Naive B cell (primary cell): Measurements from ENCODE around the gene TBX1. TPM values are rescaled to one million over a fixed set of nuclear protein-coding genes. Genes with fewer than 3 reads are reported as not detected.
A peak's percentile ranks its signal among the peaks of the same experiment; 100 is the strongest.

ENCODE experiments used
- ATAC-seq, 2 donors: fragments of 150-1000 bp; cut with Tn5 transposase; 2 replicates each; pipeline ENCODE4 v1.10.0; 2021; ENCODE audit warnings: low read depth in 2 of 2, mild to moderate bottlenecking in 2 of 2, moderate library complexity in 2 of 2
- DNase-seq: peaks from one replicate; pipeline ENCODE4 v3.0.0; 2022
- H3K27ac Mint-ChIP-seq, 6 donors: one replicate each; pipeline ENCODE4 v1.8.0; 2020 to 2022; ENCODE audit warnings: mild to moderate bottlenecking in 6 of 6, mixed read lengths in 6 of 6, moderate library complexity in 5 of 6, inconsistent platforms in 2 of 6
- H3K27me3 Mint-ChIP-seq, 3 donors: one replicate each; pipeline ENCODE4 v1.8.0; 2021 to 2022; ENCODE audit warnings: mixed read lengths in 3 of 3, mild to moderate bottlenecking in 1 of 3
- H3K36me3 Mint-ChIP-seq, 2 donors: one replicate each; pipeline ENCODE4 v1.8.0; 2020 to 2022; ENCODE audit warnings: mixed read lengths in 2 of 2, inconsistent platforms in 1 of 2, mild to moderate bottlenecking in 1 of 2
- H3K4me1 Mint-ChIP-seq, 3 donors: one replicate each; pipeline ENCODE4 v1.8.0; 2020 to 2022; ENCODE audit warnings: mixed read lengths in 3 of 3, inconsistent platforms in 1 of 3, mild to moderate bottlenecking in 1 of 3, moderate library complexity in 1 of 3
- H3K4me3 Mint-ChIP-seq, 8 donors: one replicate each; pipeline ENCODE4 v1.8.0; 2020 to 2022; ENCODE audit warnings: mild to moderate bottlenecking in 8 of 8, mixed read lengths in 8 of 8, moderate library complexity in 8 of 8, inconsistent platforms in 2 of 8
- H3K9me3 Mint-ChIP-seq, 7 donors: one replicate each; pipeline ENCODE4 v1.8.0; 2020 to 2022; ENCODE audit warnings: mixed read lengths in 7 of 7, mild to moderate bottlenecking in 5 of 7, inconsistent platforms in 2 of 7, moderate library complexity in 1 of 7
- polyA plus RNA-seq, 6 donors: library from polyadenylated mRNA; unstranded; fragments of 300-500 nt; fragmentation: Illumina TruSeq; gene quantifications; one replicate each; pipeline ENCODE4 v1.2.3, GENCODE V29; 2021; ENCODE audit warnings: low read depth in 6 of 6

Gene TBX1
- polyA plus RNA-seq, 6 donors from 2014 or later = not detected

DNA sequence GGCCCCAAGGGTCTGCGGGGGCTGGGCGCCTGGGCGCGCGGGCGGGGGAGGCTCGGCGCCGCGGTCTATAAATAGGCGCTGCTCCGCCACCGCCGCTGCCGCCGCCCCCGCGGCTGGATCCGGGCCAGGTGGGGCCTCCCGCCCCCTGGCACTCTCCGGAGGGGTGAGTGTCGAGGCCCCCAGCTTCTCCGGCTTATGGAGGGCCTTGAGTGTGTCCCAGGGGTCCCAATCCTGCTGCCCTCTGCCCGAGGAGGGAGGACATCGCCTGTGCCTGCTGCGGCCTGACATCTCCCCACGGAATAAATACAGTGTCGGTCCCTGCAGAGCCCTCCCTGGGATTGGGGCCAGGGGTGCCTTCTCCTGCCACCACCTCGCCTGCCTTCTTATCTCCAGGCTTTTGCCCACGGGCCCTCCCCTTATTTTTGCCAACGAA, 41.5 kb upstream of the TBX1 start:
- Mint-ChIP-seq H3K4me1 (peaks cover 13 to 20% (median 15%) of the 10 kb centered on the region in 3 donors), H3K4me3 (peak overlapping the region; percentile 72 to 81 (median 76)), H3K36me3 (no peaks in the 10 kb centered on the region), H3K9me3 (peaks cover 0 to 3% (median 0%) of the 10 kb centered on the region in 7 donors), H3K27me3 (peaks cover 3 to 70% (median 35%) of the 10 kb centered on the region in 3 donors), H3K27ac (peak overlapping the region in 2 of 6 donors; percentile 16 to 54)
- ATAC-seq = no peak
- no peak for DNase-seq

DNA sequence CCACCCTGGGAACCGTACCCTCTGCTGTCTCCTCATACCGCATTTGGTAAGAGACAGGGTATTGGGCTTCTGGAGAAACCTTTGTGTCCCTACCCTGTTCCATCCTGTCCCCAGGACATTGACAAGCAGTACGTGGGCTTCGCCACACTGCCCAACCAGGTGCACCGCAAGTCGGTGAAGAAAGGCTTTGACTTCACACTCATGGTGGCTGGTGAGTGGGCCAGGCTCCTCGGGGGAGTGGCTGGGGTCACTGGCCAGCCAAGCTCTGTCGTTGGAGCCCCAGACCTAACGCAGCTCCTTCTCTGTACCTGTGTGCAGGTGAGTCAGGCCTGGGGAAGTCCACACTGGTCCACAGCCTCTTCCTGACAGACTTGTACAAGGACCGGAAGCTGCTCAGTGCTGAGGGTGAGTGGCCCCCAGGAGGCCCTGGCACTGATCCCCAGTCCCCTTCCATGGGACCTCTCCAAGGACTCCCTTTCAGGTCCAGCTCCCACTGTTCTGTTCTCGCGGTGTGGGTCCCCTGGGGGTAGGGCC, 41.0 kb upstream of the TBX1 start:
- H3K36me3 Mint-ChIP-seq = no peaks in the 10 kb centered on the region
- peaks cover 5 to 72% (median 38%) of the 10 kb centered on the region in 3 donors for H3K27me3 Mint-ChIP-seq
- peaks cover 0 to 3% (median 0%) of the 10 kb centered on the region in 7 donors for H3K9me3 Mint-ChIP-seq
- H3K27ac Mint-ChIP-seq = peak overlapping the region in 1 of 6 donors; percentile 16
- H3K4me1 Mint-ChIP-seq = peaks cover 13 to 21% (median 16%) of the 10 kb centered on the region in 3 donors
- peak overlapping the region; percentile 72 to 81 (median 76) for H3K4me3 Mint-ChIP-seq
- no peak for ATAC-seq
- DNase-seq = no peak

DNA sequence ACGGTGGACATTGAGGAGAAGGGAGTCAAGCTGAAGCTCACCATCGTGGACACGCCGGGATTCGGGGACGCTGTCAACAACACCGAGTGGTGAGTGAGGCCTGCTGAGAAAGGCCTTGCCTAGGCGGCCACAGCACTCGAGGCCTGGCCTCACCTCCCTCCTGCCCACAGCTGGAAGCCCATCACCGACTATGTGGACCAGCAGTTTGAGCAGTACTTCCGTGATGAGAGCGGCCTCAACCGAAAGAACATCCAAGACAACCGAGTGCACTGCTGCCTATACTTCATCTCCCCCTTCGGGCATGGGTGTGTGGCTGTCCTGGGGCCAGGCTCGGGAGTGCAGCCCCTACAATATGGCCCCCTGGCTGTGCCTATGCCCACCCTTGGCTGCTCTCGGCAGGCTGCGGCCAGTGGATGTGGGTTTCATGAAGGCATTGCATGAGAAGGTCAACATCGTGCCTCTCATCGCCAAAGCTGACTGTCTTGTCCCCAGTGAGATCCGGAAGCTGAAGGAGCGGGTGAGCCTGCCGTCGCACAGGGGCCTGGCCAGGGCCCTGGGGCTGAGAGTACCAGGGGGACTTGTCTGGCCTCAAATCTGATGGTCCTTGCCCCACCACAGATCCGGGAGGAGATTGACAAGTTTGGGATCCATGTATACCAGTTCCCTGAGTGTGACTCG, 40.3 kb upstream of the TBX1 start:
- DNase-seq = no peak
- peaks cover 0 to 7% of the 10 kb centered on the region in 2 donors for H3K36me3 Mint-ChIP-seq
- H3K27ac Mint-ChIP-seq = peak overlapping the region in 1 of 6 donors; percentile 38
- peaks cover 21 to 28% (median 21%) of the 10 kb centered on the region in 3 donors for H3K4me1 Mint-ChIP-seq
- H3K4me3 Mint-ChIP-seq = peak overlapping the region in 4 of 8 donors; percentile 12 to 80 (median 64)
- peaks cover 0 to 3% (median 0%) of the 10 kb centered on the region in 7 donors for H3K9me3 Mint-ChIP-seq
- no peak for ATAC-seq
- peaks cover 12 to 77% (median 45%) of the 10 kb centered on the region in 3 donors for H3K27me3 Mint-ChIP-seq

DNA sequence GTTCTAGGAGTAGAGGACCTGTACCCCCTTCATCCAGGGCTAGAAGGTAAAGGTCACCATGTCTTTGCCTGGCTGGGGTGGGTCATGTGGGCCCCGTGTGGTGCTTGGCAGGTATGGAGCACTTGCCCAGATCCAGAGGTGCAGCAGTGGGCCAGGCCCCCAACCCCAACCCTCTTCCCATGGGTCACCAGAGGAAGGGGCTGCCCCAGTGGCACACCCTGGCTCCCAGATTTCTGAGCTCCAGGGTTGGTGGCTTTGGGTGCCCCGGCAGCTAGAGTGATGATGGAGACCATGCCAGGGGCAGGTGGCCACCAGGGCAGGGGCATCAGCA, 39.6 kb upstream of the TBX1 start:
- Mint-ChIP-seq H3K4me1 (peaks cover 21 to 32% (median 24%) of the 10 kb centered on the region in 3 donors), H3K9me3 (peaks cover 0 to 3% (median 0%) of the 10 kb centered on the region in 7 donors), H3K36me3 (peaks cover 0 to 13% of the 10 kb centered on the region in 2 donors), H3K27ac (no peak overlapping the region), H3K27me3 (peaks cover 15 to 77% (median 51%) of the 10 kb centered on the region in 3 donors), H3K4me3 (peak overlapping the region in 3 of 8 donors; percentile 20 to 33 (median 20))
- no peak for ATAC-seq
- DNase-seq = no peak

DNA sequence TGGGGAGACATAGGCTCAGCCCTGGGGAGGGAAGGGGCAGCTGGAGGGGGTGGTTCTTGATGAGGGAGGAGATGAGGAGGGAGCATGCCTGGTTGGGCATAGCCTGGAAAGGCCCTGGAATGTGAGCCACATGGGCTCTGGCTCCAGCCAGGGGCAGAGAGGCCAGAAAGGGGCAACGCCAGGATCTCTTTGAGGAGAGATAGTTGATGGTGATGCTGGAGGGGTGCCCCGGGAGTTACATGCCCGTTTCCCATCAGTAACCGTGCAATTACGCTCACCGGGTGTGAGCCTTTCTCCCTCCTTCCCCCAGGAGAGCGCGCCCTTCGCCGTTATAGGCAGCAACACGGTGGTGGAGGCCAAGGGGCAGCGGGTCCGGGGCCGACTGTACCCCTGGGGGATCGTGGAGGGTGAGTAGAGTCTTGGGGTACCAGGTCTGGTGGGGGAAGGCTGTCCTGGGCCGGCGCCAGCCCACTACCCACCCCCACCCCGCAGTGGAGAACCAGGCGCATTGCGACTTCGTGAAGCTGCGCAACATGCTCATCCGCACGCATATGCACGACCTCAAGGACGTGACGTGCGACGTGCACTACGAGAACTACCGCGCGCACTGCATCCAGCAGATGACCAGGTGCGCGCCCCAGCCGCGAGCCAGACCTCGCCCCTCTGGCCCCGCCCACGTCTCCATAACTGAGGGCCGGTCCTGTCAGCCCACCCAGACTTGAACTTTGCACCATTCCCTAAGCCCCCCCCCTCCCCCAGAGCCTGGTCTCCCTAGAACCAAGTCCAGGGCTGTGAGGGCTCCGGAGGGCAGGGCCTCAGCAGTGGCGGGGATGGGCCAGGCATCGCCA, 39.0 kb upstream of the TBX1 start:
- Mint-ChIP-seq H3K27ac (no peak overlapping the region), H3K36me3 (peaks cover 0 to 13% of the 10 kb centered on the region in 2 donors), H3K4me3 (peak overlapping the region in 4 of 8 donors; percentile 20 to 47 (median 40)), H3K4me1 (peaks cover 21 to 32% (median 24%) of the 10 kb centered on the region in 3 donors), H3K27me3 (peaks cover 15 to 74% (median 51%) of the 10 kb centered on the region in 3 donors), H3K9me3 (peaks cover 0 to 3% (median 0%) of the 10 kb centered on the region in 7 donors)
- ATAC-seq (no peak), DNase-seq (no peak)

DNA sequence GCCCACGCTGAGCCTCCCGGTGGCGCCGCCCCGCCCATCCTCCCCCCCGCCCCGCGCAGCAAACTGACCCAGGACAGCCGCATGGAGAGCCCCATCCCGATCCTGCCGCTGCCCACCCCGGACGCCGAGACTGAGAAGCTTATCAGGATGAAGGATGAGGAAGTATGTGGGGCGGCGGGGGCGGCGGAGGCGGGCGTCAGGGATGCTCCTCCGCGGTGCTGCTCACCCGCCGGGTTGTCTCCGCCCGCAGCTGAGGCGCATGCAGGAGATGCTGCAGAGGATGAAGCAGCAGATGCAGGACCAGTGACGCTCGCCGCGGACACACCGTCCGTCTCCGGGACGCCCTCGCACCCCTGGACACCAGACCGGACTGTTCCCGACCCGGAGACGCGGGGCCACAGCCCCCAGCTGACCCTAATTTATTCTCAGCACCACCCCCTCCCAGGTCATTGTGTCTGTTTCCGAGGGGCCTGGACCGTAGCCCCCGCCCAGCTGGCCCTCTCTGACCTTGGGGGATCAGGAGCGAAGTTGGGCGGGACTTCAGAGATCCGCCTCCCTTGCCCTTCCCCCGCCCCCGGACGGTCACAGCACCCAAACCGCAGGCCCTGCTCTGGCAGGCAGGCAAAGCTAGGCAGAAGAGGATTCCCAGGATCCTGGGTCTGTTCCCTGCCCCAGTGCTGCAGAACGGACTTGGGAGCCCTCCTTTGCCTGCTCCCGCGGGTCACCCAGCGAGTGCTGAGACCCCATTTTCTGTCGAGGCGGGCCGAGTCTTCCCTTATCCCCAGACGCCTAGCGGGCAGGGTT, 38.2 kb upstream of the TBX1 start:
- no peak overlapping the region for H3K27ac Mint-ChIP-seq
- H3K27me3 Mint-ChIP-seq = peaks cover 15 to 69% (median 56%) of the 10 kb centered on the region in 3 donors
- H3K36me3 Mint-ChIP-seq = peaks cover 0 to 13% of the 10 kb centered on the region in 2 donors
- H3K4me1 Mint-ChIP-seq = peaks cover 20 to 32% (median 24%) of the 10 kb centered on the region in 3 donors
- peaks cover 0 to 3% (median 0%) of the 10 kb centered on the region in 7 donors for H3K9me3 Mint-ChIP-seq
- no peak for ATAC-seq
- peak overlapping the region in 2 of 8 donors; percentile 12 to 42 for H3K4me3 Mint-ChIP-seq
- DNase-seq = no peak

DNA sequence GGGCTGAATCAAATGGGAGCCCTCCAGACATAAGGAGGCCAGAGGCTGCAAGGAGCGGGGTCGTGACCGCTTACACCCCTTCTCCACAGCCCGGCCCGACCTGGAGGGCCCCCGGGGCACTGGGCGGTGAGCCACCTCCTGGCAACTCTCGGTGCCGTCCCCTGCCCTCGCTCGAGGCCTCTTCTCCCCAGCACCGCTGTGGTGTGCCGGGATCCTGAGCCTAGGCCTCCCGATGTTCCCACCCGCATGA, 37.7 kb upstream of the TBX1 start:
- H3K27me3 Mint-ChIP-seq = peaks cover 19 to 69% (median 62%) of the 10 kb centered on the region in 3 donors
- H3K27ac Mint-ChIP-seq = no peak overlapping the region
- ATAC-seq = no peak

DNA sequence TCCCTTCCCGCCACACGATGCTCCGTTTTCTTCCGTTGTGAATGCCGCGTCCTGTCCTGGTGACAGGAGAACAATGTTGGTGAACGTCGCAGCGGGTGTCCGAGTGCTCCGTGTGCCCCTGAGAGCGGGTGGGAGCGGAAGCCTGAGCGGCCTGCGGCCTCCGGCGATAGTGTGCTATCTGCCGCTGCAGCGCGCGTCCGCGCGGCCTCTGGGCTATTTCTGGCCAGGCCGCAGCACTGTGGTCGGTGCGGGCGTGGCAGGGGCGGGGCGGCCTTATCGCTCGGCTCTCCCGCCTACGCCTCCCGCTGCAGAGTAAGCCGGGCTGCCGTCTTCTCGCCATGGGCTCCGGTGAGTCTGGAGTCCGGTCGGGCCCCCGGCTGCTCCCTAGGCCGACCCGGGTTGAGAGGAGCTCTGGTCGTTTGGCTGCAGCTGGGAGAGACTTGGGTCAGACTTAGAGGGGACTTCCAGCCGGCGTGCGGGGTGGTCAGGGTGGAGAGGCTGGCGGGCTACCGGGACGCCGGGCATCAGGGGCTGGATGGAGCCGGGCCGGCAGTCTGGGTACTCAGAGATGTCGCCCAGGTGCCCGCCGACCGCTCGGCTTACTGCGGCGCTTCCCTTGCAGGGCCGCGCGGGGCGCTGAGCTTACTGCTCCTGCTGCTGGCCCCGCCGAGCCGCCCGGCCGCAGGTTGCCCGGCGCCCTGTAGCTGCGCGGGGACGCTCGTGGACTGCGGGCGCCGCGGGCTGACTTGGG, 37.2 kb upstream of the TBX1 start, which contains the start of gene GP1BB:
Gene GP1BB (plus strand): TSS at position 308 of the 751 bp plus-strand sequence. CDS start 31 bp downstream, at position 339.
- Mint-ChIP-seq H3K27me3 (peaks cover 20 to 74% (median 62%) of the 10 kb centered on the region in 3 donors), H3K4me3 (peak within 1 kb of the TSS in 6 of 8 donors; percentile 66 to 83 (median 76)), H3K27ac (peak within 1 kb of the TSS in 1 of 6 donors; percentile 19), H3K9me3 (peaks cover 0 to 3% (median 0%) of the 10 kb centered on the region in 7 donors), H3K4me1 (peaks cover 20 to 27% (median 24%) of the 10 kb centered on the region in 3 donors), H3K36me3 (peaks cover 0 to 13% of the 10 kb centered on the region in 2 donors)
- ATAC-seq (peak; percentile 72 to 73), DNase-seq (no peak)

More for the DNA sequence above, 37.7 kb upstream of the TBX1 start:
- no peak for DNase-seq
- Mint-ChIP-seq H3K4me3 (peak overlapping the region in 4 of 8 donors; percentile 66 to 83 (median 76)), H3K36me3 (peaks cover 0 to 13% of the 10 kb centered on the region in 2 donors), H3K9me3 (peaks cover 0 to 3% (median 0%) of the 10 kb centered on the region in 7 donors), H3K4me1 (peaks cover 20 to 27% (median 24%) of the 10 kb centered on the region in 3 donors)

DNA sequence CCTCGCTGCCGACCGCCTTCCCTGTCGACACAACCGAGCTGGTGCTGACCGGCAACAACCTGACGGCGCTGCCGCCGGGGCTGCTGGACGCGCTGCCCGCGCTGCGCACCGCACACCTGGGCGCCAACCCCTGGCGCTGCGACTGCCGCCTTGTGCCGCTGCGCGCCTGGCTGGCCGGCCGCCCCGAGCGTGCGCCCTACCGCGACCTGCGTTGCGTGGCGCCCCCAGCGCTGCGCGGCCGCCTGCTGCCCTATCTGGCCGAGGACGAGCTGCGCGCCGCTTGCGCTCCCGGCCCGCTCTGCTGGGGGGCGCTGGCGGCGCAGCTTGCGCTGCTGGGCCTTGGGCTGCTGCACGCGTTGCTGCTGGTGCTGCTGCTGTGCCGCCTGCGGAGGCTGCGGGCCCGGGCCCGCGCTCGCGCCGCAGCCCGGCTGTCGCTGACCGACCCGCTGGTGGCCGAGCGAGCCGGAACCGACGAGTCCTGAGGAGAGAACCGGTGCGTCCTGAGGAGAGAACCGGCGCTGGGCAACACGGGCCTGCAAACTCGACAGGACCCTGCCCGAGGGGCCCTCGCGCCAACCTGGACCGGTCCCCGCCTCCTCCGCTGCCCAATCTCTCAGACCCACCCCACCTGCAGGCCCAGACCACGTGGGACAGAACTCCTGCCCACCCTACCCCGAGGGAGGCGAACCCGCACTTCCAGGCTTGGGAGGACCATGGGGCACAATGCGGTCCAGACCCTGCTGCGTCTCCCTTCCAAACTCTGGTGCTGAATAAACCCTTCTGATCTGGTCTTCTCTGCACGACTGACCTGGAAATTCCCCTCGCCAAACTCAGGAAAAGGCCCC, 36.4 kb upstream of the TBX1 start:
- peaks cover 19 to 26% (median 22%) of the 10 kb centered on the region in 3 donors for H3K4me1 Mint-ChIP-seq
- H3K27ac Mint-ChIP-seq = peak overlapping the region in 1 of 6 donors; percentile 21
- peaks cover 0 to 13% of the 10 kb centered on the region in 2 donors for H3K36me3 Mint-ChIP-seq
- peaks cover 19 to 78% (median 60%) of the 10 kb centered on the region in 3 donors for H3K27me3 Mint-ChIP-seq
- peak; percentile 48 to 70 for ATAC-seq
- no peak for DNase-seq
- peaks cover 0 to 3% (median 0%) of the 10 kb centered on the region in 7 donors for H3K9me3 Mint-ChIP-seq
- peak overlapping the region in 7 of 8 donors; percentile 26 to 75 (median 71) for H3K4me3 Mint-ChIP-seq

DNA sequence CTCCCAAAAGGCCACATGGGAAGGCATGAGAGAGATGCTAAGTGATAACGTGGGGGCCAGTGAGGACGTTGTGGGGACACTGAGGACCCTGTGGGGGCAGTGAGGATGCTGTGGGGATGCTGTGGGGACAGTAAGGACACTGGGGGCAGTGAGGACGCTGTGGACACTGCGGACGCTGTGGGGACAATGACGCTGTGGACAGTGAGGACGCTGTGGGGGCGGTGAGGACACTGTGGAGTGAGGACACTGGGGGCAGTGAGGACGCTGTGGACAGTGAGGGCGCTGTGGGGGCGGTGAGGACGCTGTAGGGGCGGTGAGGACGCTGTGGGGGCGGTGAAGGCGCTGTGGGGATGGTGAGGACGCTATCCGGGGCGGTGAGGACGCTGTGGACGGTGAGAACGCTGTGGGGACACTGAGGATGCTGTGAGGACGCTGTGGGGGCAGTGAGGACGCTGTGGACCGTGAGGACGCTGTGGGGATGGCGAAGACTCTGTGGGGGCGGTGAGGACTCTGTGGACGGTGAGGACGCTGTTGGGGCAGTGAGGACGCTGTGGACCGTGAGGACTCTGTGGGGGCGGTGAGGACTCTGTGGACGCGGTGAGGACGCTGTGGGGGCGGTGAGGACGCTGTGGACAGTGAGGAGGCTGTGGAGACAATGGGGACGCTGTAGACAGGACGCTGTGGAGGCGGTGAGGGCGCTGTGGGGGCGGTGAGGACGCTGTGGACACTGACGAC, 35.5 kb upstream of the TBX1 start:
- ATAC-seq (no peak), DNase-seq (no peak)
- peak overlapping the region; percentile 26 to 77 (median 71) for H3K4me3 Mint-ChIP-seq
- H3K27ac Mint-ChIP-seq = peak overlapping the region in 2 of 6 donors; percentile 28 to 73
- peaks cover 14 to 19% (median 19%) of the 10 kb centered on the region in 3 donors for H3K4me1 Mint-ChIP-seq
- peaks cover 17 to 75% (median 51%) of the 10 kb centered on the region in 3 donors for H3K27me3 Mint-ChIP-seq
- H3K9me3 Mint-ChIP-seq = peaks cover 0 to 3% (median 0%) of the 10 kb centered on the region in 7 donors
- peaks cover 0 to 13% of the 10 kb centered on the region in 2 donors for H3K36me3 Mint-ChIP-seq
